H9 (cell line): Measurements from ENCODE around the gene ITPRID2. TPM values are rescaled to one million over a fixed set of nuclear protein-coding genes. Genes with fewer than 3 reads are reported as not detected.
A peak's percentile ranks its signal among the peaks of the same experiment; 100 is the strongest.

Experiments
- DNase-seq: peaks from one replicate; pipeline ENCODE4 v3.0.0-alpha.2; 2017
- H2AFZ ChIP-seq: one replicate; pipeline ENCODE4 v1.6.1; 2013; ENCODE audit warnings: mild to moderate bottlenecking, low read length, control low read depth, moderate library complexity
- H2AK5ac ChIP-seq: 2 replicates; pipeline ENCODE4 v1.6.1; 2013; ENCODE audit warnings: low read length, control low read depth, mixed read lengths; ENCODE audit not compliant: insufficient read length
- H2BK120ac ChIP-seq: one replicate; pipeline ENCODE4 v1.6.1; 2013; ENCODE audit warnings: low read depth, mild to moderate bottlenecking, low read length, control low read depth, inconsistent platforms; ENCODE audit not compliant: poor library complexity, severe bottlenecking
- H2BK12ac ChIP-seq: 2 replicates; pipeline ENCODE4 v1.6.1; 2013; ENCODE audit warnings: low read length, control low read depth, mixed read lengths, low read depth; ENCODE audit not compliant: insufficient read length
- H2BK15ac ChIP-seq: 2 replicates; pipeline ENCODE4 v1.6.1; 2013; ENCODE audit warnings: low read depth, low read length, control low read depth
- H2BK20ac ChIP-seq: one replicate; pipeline ENCODE4 v1.6.1; 2013; ENCODE audit warnings: low read depth, mild to moderate bottlenecking, low read length, control low read depth, inconsistent platforms; ENCODE audit not compliant: poor library complexity, severe bottlenecking
- H2BK5ac ChIP-seq: 2 replicates; pipeline ENCODE4 v1.6.1; 2013; ENCODE audit warnings: low read length, control low read depth, mixed read lengths; ENCODE audit not compliant: insufficient read length
- H3K14ac ChIP-seq: 2 replicates; pipeline ENCODE4 v1.6.1; 2013; ENCODE audit warnings: low read length, control low read depth; ENCODE audit not compliant: insufficient read depth
- H3K18ac ChIP-seq: 2 replicates; pipeline ENCODE4 v1.6.1; 2013; ENCODE audit warnings: low read depth, mild to moderate bottlenecking, mixed read lengths, low read length, control low read depth; ENCODE audit not compliant: insufficient read length
- H3K23ac ChIP-seq: 2 replicates; pipeline ENCODE4 v1.6.1; 2013; ENCODE audit warnings: low read length, control low read depth, mixed read lengths, low read depth; ENCODE audit not compliant: insufficient read length
- H3K23me2 ChIP-seq: 2 replicates; pipeline ENCODE4 v1.6.1; 2013; ENCODE audit warnings: low read depth, mild to moderate bottlenecking, mixed read lengths, low read length, control low read depth; ENCODE audit not compliant: insufficient read length, poor library complexity, severe bottlenecking
- H3K27ac ChIP-seq: 2 replicates; pipeline ENCODE4 v1.5.1; 2013; ENCODE audit warnings: low read length, control low read depth, mixed read lengths, low read depth; ENCODE audit not compliant: insufficient read length
- H3K27me3 ChIP-seq: 2 replicates; pipeline ENCODE4 v1.6.1; 2013; ENCODE audit warnings: low read length, control low read depth, inconsistent platforms; ENCODE audit not compliant: insufficient read depth
- H3K4ac ChIP-seq: 2 replicates; pipeline ENCODE4 v1.6.1; 2013; ENCODE audit warnings: low read depth, mild to moderate bottlenecking, control low read depth, inconsistent platforms, low read length, moderate library complexity
- H3K4me1 ChIP-seq: 2 replicates; pipeline ENCODE4 v1.6.1; 2013; ENCODE audit warnings: low read length, control low read depth, inconsistent platforms; ENCODE audit not compliant: insufficient read depth
- H3K4me2 ChIP-seq: 2 replicates; pipeline ENCODE4 v1.6.1; 2013; ENCODE audit warnings: low read length, control low read depth, mixed read lengths; ENCODE audit not compliant: insufficient read length, insufficient read depth
- H3K56ac ChIP-seq: 2 replicates; pipeline ENCODE4 v1.6.1; 2013; ENCODE audit warnings: low read depth, mild to moderate bottlenecking, mixed read lengths, low read length, control low read depth; ENCODE audit not compliant: insufficient read length
- H3K79me1 ChIP-seq: 2 replicates; pipeline ENCODE4 v1.6.1; 2013; ENCODE audit warnings: low read depth, mild to moderate bottlenecking, moderate library complexity, low read length, control low read depth, inconsistent platforms; ENCODE audit not compliant: insufficient read depth, poor library complexity, severe bottlenecking
- H3K79me2 ChIP-seq: 2 replicates; pipeline ENCODE4 v1.6.1; 2013; ENCODE audit warnings: low read length, control low read depth, inconsistent platforms; ENCODE audit not compliant: insufficient read depth
- H3K9ac ChIP-seq: 2 replicates; pipeline ENCODE4 v1.6.1; 2013; ENCODE audit warnings: low read length, control low read depth, mixed read lengths; ENCODE audit not compliant: insufficient read length; ENCODE audit errors: extremely low read depth
- H3K9me3 ChIP-seq: one replicate; pipeline ENCODE4 v1.6.1; 2013; ENCODE audit warnings: low read depth, low read length, inconsistent platforms; ENCODE audit not compliant: control insufficient read depth
- H3T11ph ChIP-seq: one replicate; pipeline ENCODE4 v1.6.1; 2013; ENCODE audit warnings: mild to moderate bottlenecking, low read length, control low read depth, inconsistent platforms
- H4K20me1 ChIP-seq: one replicate; pipeline ENCODE4 v1.6.1; 2013; ENCODE audit not compliant: control insufficient read depth, insufficient read length, insufficient read depth
- H4K5ac ChIP-seq: 2 replicates; pipeline ENCODE4 v1.6.1; 2013; ENCODE audit warnings: low read depth, mild to moderate bottlenecking, mixed read lengths, low read length, control low read depth; ENCODE audit not compliant: insufficient read length
- H4K8ac ChIP-seq: replicated peaks from 2 replicates; pipeline ENCODE4 v1.6.1; 2013; ENCODE audit warnings: low read length, control low read depth, mixed read lengths, low read depth; ENCODE audit not compliant: insufficient read length
- H4K91ac ChIP-seq: 2 replicates; pipeline ENCODE4 v1.6.1; 2013; ENCODE audit warnings: low read depth, mild to moderate bottlenecking, moderate library complexity, mixed read lengths, low read length, control low read depth; ENCODE audit not compliant: insufficient read length
- H3K27ac Mint-ChIP-seq, 3 experiments: 2 replicates in 2 of 3; 3 replicates in 1 of 3; pipeline ENCODE4 v1.8.0; 2020 to 2021; ENCODE audit warnings: mixed read lengths in 3 of 3, mild to moderate bottlenecking in 1 of 3, moderate library complexity in 1 of 3
- H3K27me3 Mint-ChIP-seq: 2 replicates; pipeline ENCODE4 v1.8.0; 2021; ENCODE audit warnings: low read depth, mild to moderate bottlenecking, moderate library complexity, mixed read lengths
- H3K36me3 Mint-ChIP-seq, 3 experiments: 2 replicates in 2 of 3; 3 replicates in 1 of 3; pipeline ENCODE4 v1.8.0; 2020 to 2021; ENCODE audit warnings: low read depth in 3 of 3, mixed read lengths in 3 of 3; ENCODE audit not compliant: insufficient read depth in 1 of 3
- H3K4me1 Mint-ChIP-seq, 2 experiments: 2 replicates each; pipeline ENCODE4 v1.8.0; 2020; ENCODE audit warnings: mixed read lengths in 2 of 2
- H3K4me3 Mint-ChIP-seq, 2 experiments: 2 replicates in 1 of 2; 3 replicates in 1 of 2; pipeline ENCODE4 v1.8.0; 2020 to 2021; ENCODE audit warnings: mild to moderate bottlenecking in 2 of 2, mixed read lengths in 2 of 2, moderate library complexity in 1 of 2
- H3K9me3 Mint-ChIP-seq, 2 experiments: 2 replicates in 1 of 2; 3 replicates in 1 of 2; pipeline ENCODE4 v1.8.0; 2020; ENCODE audit warnings: mild to moderate bottlenecking in 2 of 2, mixed read lengths in 2 of 2, moderate library complexity in 1 of 2
- WGBS: extraction: QIAGEN DNeasy Blood & Tissue Kit; methylation state at CpG from one replicate; pipeline ENCODE4 v1.1.7; 2013; ENCODE audit warnings: missing lambda C conversion rate, low lambda C conversion rate, mixed read lengths; ENCODE audit not compliant: insufficient read length; ENCODE audit errors: extremely low coverage; 5-methylcytosine and 5-hydroxymethylcytosine counted together
- total RNA-seq: library from RNA; stranded (reverse); gene quantifications from 2 replicates; pipeline ENCODE4 v1.2.1, GENCODE V29; 2021
- TF ChIP-seq, protein P1 (sequence below): fragments of 200-600 bp; sonication (generic); conservative IDR thresholded peaks from 3 replicates; pipeline ENCODE4 v1.8.0; 2021; ENCODE audit warnings: antibody characterized with exemption, mild to moderate bottlenecking

The ITPRID2 gene
- total RNA-seq, 1 experiment from 2014 or later, result 12.0 TPM

GRCh38 chr2:181954538-181954883, 63.0 kb downstream of the ITPRID2 start:
- no peak overlapping the region for H3K27ac ChIP-seq
- H3K27me3 ChIP-seq, result no peaks in the 10 kb centered on the region
- H3K79me2 ChIP-seq, result no peaks in the 10 kb centered on the region
- no peak overlapping the region for H3K9ac ChIP-seq
- no peak overlapping the region for H3K23ac ChIP-seq
- H3K4me3 Mint-ChIP-seq, result peak overlapping the region in 1 of 2 experiments; percentile 63; a peak in 3 of 5 replicates
- no peak overlapping the region for H3T11ph ChIP-seq
- no peak overlapping the region for H2BK20ac ChIP-seq
- H3K4me1 Mint-ChIP-seq, result peaks cover 4 to 6% of the 10 kb centered on the region in 2 experiments; a peak in 3 of 4 replicates
- TF ChIP-seq, protein P1, sequence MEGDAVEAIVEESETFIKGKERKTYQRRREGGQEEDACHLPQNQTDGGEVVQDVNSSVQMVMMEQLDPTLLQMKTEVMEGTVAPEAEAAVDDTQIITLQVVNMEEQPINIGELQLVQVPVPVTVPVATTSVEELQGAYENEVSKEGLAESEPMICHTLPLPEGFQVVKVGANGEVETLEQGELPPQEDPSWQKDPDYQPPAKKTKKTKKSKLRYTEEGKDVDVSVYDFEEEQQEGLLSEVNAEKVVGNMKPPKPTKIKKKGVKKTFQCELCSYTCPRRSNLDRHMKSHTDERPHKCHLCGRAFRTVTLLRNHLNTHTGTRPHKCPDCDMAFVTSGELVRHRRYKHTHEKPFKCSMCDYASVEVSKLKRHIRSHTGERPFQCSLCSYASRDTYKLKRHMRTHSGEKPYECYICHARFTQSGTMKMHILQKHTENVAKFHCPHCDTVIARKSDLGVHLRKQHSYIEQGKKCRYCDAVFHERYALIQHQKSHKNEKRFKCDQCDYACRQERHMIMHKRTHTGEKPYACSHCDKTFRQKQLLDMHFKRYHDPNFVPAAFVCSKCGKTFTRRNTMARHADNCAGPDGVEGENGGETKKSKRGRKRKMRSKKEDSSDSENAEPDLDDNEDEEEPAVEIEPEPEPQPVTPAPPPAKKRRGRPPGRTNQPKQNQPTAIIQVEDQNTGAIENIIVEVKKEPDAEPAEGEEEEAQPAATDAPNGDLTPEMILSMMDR, result no peak
- H3K56ac ChIP-seq, result no peak overlapping the region
- no peaks in the 10 kb centered on the region for H3K79me1 ChIP-seq
- H4K8ac ChIP-seq, result no peak overlapping the region
- H4K91ac ChIP-seq, result no peak overlapping the region
- WGBS, result no CpG with 5 or more reads among the region's 4 CpGs
- no peak overlapping the region for H2BK15ac ChIP-seq
- no peaks in the 10 kb centered on the region for H3K36me3 Mint-ChIP-seq
- no peak overlapping the region for H2AFZ ChIP-seq
- no peak overlapping the region for H2AK5ac ChIP-seq
- H3K27ac Mint-ChIP-seq, result no peak overlapping the region
- no peak overlapping the region for H2BK12ac ChIP-seq
- no peaks in the 10 kb centered on the region for H3K9me3 Mint-ChIP-seq
- no peak for DNase-seq
- no peaks in the 10 kb centered on the region for H3K23me2 ChIP-seq
- no peaks in the 10 kb centered on the region for H3K27me3 Mint-ChIP-seq
- H3K9me3 ChIP-seq, result no peaks in the 10 kb centered on the region
- H2BK120ac ChIP-seq, result no peak overlapping the region
- no peaks in the 10 kb centered on the region for H3K4me1 ChIP-seq
- no peak overlapping the region for H3K4me2 ChIP-seq
- no peak overlapping the region for H3K14ac ChIP-seq
- no peaks in the 10 kb centered on the region for H4K20me1 ChIP-seq
- no peak overlapping the region for H4K5ac ChIP-seq
- no peak overlapping the region for H3K18ac ChIP-seq
- H2BK5ac ChIP-seq, result no peak overlapping the region
- H3K4ac ChIP-seq, result no peak overlapping the region
